Thyroid gland (tissue), 4 donors: ENCODE results near the gene PCDHB13. TPM values are rescaled to one million over a fixed set of nuclear protein-coding genes. Genes with fewer than 3 reads are reported as not detected.
"Not testable (repeated sequence)": the region's sequence is repeated elsewhere in the genome, so short reads cannot be mapped to it uniquely, and the experiment has no call there.

Experiments
- DNase-seq, 2 donors: peaks; one replicate each; pipeline ENCODE4 v3.0.0-alpha.2; 2019
- H3K27ac ChIP-seq, 3 donors: fragments of 200-600 bp; sonication (generic); 1 replicate in 2 of 3; 2 replicates in 1 of 3; pipeline ENCODE4 v1.5.1; 2016 to 2019; ENCODE audit warnings: mild to moderate bottlenecking in 1 of 3, moderate library complexity in 1 of 3
- H3K27me3 ChIP-seq: fragments of 200-600 bp; sonication (generic); one replicate; pipeline ENCODE4 v1.5.1; 2019
- H3K36me3 ChIP-seq, 2 donors: fragments of 200-600 bp; sonication (generic); one replicate each; pipeline ENCODE4 v1.5.1; 2016 to 2019
- H3K4me1 ChIP-seq, 2 donors: fragments of 200-600 bp; sonication (generic); one replicate each; pipeline ENCODE4 v1.5.1; 2017 to 2019
- H3K4me3 ChIP-seq, 3 donors: fragments of 200-600 bp; sonication (generic); replicated peaks in 1 of 3; 1 replicate in 2 of 3; 2 replicates in 1 of 3; pipeline ENCODE4 v1.5.1; 2016; ENCODE audit warnings: mild to moderate bottlenecking in 1 of 3
- H3K9me3 ChIP-seq: fragments of 200-600 bp; sonication (generic); one replicate; pipeline ENCODE4 v1.5.1; 2017
- POLR2A ChIP-seq, 2 donors: fragments of 450-650 bp; IDR thresholded peaks; one replicate each; pipeline ENCODE4 v1.6.1; 2017; ENCODE audit warnings: antibody characterized with exemption in 2 of 2, mild to moderate bottlenecking in 2 of 2, moderate library complexity in 1 of 2
- WGBS, 2 donors: methylation state at CpG; one replicate each; pipeline ENCODE4 v1.1.5; 2017; 5-methylcytosine and 5-hydroxymethylcytosine counted together
- intact Hi-C: fragments of 100-400 bp; cut with DNase I; formaldehyde crosslinking; loops from one replicate; pipeline ENCODE4 v1.15.1; 2023
- total RNA-seq, 4 donors: library from RNA; depleted of rRNA; stranded (reverse); fragments of >200 nt; gene quantifications; one replicate each; pipeline ENCODE4 v1.2.3, GENCODE V29; 2016
- TF ChIP-seq, protein P1 (sequence below), 6 experiments: fragments of 200-600 bp in 3 of 6; fragments of 450-650 bp in 3 of 6; sonication (generic) in 3 of 6; IDR thresholded peaks; one replicate each; pipeline ENCODE4 v1.5.1; 2016 to 2019; ENCODE audit warnings: antibody characterized with exemption in 6 of 6, mild to moderate bottlenecking in 2 of 6, inconsistent platforms in 1 of 6, moderate library complexity in 1 of 6

The PCDHB13 gene
- total RNA-seq, 4 donors from 2014 or later: 4.0 to 7.2 (median 5.2) TPM

DNA sequence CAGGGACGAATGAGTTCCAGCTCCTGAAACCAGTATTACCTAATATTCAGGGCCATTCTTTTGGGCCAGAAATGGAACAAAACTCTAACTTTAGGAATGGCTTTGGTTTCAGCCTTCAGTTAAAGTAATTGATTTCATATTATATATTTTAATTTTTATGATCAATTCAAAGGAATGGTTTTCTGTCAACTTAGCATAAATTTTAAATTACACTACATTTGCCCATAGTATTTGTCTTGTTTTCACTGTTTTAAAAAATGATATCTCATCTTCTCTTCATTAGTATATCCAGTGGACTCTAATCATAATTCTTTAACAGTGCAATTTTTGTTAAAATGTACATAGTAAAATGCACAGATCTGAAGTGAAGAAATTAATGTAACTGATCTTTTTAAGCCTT is 33.4 kb upstream of the PCDHB13 start:
- Histone ChIP-seq H3K4me3 (no peak overlapping the region), H3K27me3 (no peaks in the 10 kb centered on the region), H3K36me3 (no peaks in the 10 kb centered on the region), H3K9me3 (no peaks in the 10 kb centered on the region), H3K4me1 (no peaks in the 10 kb centered on the region), H3K27ac (no peak overlapping the region)
- intact Hi-C loops: no loop called here
- TF ChIP-seq, protein P1, sequence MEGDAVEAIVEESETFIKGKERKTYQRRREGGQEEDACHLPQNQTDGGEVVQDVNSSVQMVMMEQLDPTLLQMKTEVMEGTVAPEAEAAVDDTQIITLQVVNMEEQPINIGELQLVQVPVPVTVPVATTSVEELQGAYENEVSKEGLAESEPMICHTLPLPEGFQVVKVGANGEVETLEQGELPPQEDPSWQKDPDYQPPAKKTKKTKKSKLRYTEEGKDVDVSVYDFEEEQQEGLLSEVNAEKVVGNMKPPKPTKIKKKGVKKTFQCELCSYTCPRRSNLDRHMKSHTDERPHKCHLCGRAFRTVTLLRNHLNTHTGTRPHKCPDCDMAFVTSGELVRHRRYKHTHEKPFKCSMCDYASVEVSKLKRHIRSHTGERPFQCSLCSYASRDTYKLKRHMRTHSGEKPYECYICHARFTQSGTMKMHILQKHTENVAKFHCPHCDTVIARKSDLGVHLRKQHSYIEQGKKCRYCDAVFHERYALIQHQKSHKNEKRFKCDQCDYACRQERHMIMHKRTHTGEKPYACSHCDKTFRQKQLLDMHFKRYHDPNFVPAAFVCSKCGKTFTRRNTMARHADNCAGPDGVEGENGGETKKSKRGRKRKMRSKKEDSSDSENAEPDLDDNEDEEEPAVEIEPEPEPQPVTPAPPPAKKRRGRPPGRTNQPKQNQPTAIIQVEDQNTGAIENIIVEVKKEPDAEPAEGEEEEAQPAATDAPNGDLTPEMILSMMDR (IDR thresholded peaks at IDR 0.05): no peak
- no peak for TF ChIP-seq POLR2A (IDR thresholded peaks at IDR 0.05)
- DNase-seq: no peak
- WGBS, 2 donors: 20 to 70% methylated on average over 1 of the region's 1 CpG

DNA sequence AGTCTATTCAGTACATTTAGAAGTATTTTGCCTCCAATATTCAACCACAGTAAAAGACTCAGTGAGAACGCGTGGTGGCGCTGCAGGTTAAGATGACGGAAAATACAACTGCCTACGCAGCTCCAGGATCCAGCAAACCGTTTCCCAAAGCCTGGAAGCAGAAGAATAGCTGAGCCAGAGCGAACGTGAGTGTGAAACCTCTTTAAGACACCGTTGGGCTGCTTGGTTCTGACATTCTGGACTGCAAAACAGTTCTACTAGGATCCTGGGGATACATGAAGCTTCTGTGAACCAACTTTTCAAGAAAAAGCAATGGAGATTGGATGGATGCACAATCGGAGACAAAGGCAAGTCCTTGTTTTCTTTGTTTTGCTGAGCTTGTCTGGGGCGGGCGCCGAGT is 31.5 kb upstream of the PCDHB13 start, which contains the start of gene PCDHB16:
Gene PCDHB16 (plus strand): TSS at position 140 of the 400 bp plus-strand sequence. CDS start 173 bp downstream, at position 313.
- TF ChIP-seq POLR2A (IDR thresholded peaks at IDR 0.05): no peak
- TF ChIP-seq, protein P1 (IDR thresholded peaks at IDR 0.05): peak in 2 of 6 experiments; percentile 10 to 38
- Histone ChIP-seq H3K9me3 (no peaks in the 10 kb centered on the region), H3K4me1 (no peaks in the 10 kb centered on the region), H3K27me3 (no peaks in the 10 kb centered on the region), H3K36me3 (no peaks in the 10 kb centered on the region), H3K4me3 (no peak within 1 kb of the TSS), H3K27ac (no peak within 1 kb of the TSS)
- intact Hi-C loops: no loop called here
- WGBS, 2 donors: 9 to 18% methylated on average over 13 of the region's 13 CpGs
- DNase-seq: peak; percentile 13 to 34

DNA sequence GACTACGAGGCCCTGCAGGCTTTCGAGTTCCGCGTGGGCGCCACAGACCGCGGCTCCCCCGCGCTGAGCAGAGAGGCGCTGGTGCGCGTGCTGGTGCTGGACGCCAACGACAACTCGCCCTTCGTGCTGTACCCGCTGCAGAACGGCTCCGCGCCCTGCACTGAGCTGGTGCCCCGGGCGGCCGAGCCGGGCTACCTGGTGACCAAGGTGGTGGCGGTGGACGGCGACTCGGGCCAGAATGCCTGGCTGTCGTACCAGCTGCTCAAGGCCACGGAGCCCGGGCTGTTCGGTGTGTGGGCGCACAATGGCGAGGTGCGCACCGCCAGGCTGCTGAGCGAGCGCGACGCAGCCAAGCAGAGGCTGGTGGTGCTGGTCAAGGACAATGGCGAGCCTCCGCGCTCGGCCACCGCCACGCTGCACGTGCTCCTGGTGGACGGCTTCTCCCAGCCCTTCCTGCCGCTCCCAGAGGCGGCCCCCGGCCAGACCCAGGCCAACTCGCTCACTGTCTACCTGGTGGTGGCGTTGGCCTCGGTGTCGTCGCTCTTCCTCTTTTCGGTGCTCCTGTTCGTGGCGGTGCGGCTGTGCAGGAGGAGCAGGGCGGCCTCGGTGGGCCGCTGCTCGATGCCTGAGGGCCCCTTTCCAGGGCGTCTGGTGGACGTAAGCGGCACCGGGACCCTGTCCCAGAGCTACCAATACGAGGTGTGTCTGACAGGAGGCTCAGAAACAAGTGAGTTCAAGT is 29.4 kb upstream of the PCDHB13 start:
- H3K27ac ChIP-seq, intact Hi-C loops, H3K27me3 ChIP-seq, H3K36me3 ChIP-seq, H3K9me3 ChIP-seq, H3K4me3 ChIP-seq, DNase-seq, H3K4me1 ChIP-seq: not testable (repeated sequence)
- WGBS, 2 donors: 25 to 54% methylated on average over 13 to 17 of the region's 69 CpGs

DNA sequence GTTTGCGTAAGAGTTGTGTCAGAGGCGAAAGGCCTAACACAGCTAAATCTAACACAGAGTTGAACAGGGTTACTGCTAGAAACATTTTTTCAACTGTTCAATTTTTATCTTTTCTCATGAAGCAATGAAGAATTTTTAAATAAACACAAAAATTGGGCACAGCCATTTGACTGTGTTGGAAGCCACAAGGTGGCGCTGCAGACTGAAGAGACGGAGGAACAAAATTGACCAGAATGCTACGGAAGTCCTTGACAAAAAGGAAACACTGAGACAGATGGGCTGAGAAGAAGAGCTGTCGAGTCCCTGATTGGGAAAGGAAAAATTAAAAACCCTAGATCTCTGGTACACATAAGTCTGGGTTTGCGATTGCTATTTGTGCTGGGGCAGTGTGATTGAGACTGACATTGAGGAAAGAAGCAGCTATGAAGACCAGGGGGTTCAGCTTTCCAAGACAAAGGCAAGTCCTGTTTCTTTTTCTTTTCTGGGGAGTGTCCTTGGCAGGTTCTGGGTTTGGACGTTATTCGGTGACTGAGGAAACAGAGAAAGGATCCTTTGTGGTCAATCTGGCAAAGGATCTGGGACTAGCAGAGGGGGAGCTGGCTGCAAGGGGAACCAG is 26.7 kb upstream of the PCDHB13 start, which contains the start of gene PCDHB9:
Gene PCDHB9 (plus strand): TSS at position 265 of the 616 bp plus-strand sequence. CDS start 158 bp downstream, at position 423.
- no peak within 1 kb of the TSS for H3K27ac ChIP-seq
- no peaks in the 10 kb centered on the region for H3K36me3 ChIP-seq
- intact Hi-C loops: no loop called here
- no peak within 1 kb of the TSS for H3K4me3 ChIP-seq
- H3K9me3 ChIP-seq: no peaks in the 10 kb centered on the region
- TF ChIP-seq POLR2A (IDR thresholded peaks at IDR 0.05): no peak
- TF ChIP-seq, protein P1 (IDR thresholded peaks at IDR 0.05): peak in 3 of 6 experiments; percentile 18 to 29 (median 27)
- no peaks in the 10 kb centered on the region for H3K4me1 ChIP-seq
- peak in 1 of 2 donors; percentile 29 for DNase-seq
- H3K27me3 ChIP-seq: no peaks in the 10 kb centered on the region
- 18 to 24% methylated on average over 9 of the region's 9 CpGs for WGBS, 2 donors

DNA sequence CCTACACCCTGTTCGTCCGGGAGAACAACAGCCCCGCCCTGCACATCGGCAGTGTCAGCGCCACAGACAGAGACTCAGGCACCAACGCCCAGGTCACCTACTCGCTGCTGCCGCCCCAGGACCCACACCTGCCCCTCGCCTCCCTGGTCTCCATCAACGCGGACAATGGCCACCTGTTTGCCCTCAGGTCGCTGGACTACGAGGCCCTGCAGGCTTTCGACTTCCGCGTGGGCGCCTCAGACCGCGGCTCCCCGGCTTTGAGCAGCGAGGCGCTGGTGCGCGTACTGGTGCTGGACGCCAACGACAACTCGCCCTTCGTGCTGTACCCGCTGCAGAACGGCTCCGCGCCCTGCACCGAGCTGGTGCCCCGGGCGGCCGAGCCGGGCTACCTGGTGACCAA is 25.0 kb upstream of the PCDHB13 start:
- H3K36me3 ChIP-seq, intact Hi-C loops, H3K27me3 ChIP-seq, DNase-seq, H3K9me3 ChIP-seq, H3K27ac ChIP-seq, H3K4me3 ChIP-seq, H3K4me1 ChIP-seq: not testable (repeated sequence)
- 6 to 71% methylated on average over 2 to 25 of the region's 37 CpGs for WGBS, 2 donors

DNA sequence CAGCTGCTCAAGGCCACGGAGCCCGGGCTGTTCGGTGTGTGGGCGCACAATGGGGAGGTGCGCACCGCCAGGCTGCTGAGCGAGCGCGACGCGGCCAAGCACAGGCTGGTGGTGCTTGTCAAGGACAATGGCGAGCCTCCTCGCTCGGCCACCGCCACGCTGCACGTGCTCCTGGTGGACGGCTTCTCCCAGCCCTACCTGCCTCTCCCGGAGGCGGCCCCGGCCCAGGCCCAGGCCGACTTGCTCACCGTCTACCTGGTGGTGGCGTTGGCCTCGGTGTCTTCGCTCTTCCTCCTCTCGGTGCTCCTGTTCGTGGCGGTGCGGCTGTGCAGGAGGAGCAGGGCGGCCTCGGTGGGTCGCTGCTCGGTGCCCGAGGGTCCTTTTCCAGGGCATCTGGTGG is 24.6 kb upstream of the PCDHB13 start:
- H3K27ac ChIP-seq, DNase-seq, intact Hi-C loops, H3K27me3 ChIP-seq, H3K9me3 ChIP-seq, H3K4me1 ChIP-seq, H3K36me3 ChIP-seq, H3K4me3 ChIP-seq: not testable (repeated sequence)
- WGBS, 2 donors: 26% methylated on average over 15 of the region's 35 CpGs; no CpG with 5 or more reads in 1 of the 2 donors
